Activated naive CD4-positive, alpha-beta T cell treated with anti-CD3 and anti-CD28 coated beads, Interleukin-2, amount 50 U/mL, for 24 hours (primary cell): ENCODE results near the gene CBARP.

ENCODE experiments used
- H3K27ac Mint-ChIP-seq: one replicate; pipeline ENCODE4 v1.8.0; 2021; ENCODE audit warnings: mild to moderate bottlenecking, mixed read lengths
- H3K27me3 Mint-ChIP-seq: one replicate; pipeline ENCODE4 v1.8.0; 2021; ENCODE audit warnings: mixed read lengths
- H3K36me3 Mint-ChIP-seq: one replicate; pipeline ENCODE4 v1.8.0; 2021; ENCODE audit warnings: mixed read lengths
- H3K4me1 Mint-ChIP-seq: one replicate; pipeline ENCODE4 v1.8.0; 2021; ENCODE audit warnings: mixed read lengths
- H3K4me3 Mint-ChIP-seq: one replicate; pipeline ENCODE4 v1.8.0; 2021; ENCODE audit warnings: mild to moderate bottlenecking, mixed read lengths
- H3K9me3 Mint-ChIP-seq: one replicate; pipeline ENCODE4 v1.8.0; 2021; ENCODE audit warnings: mixed read lengths

Gene CBARP

DNA sequence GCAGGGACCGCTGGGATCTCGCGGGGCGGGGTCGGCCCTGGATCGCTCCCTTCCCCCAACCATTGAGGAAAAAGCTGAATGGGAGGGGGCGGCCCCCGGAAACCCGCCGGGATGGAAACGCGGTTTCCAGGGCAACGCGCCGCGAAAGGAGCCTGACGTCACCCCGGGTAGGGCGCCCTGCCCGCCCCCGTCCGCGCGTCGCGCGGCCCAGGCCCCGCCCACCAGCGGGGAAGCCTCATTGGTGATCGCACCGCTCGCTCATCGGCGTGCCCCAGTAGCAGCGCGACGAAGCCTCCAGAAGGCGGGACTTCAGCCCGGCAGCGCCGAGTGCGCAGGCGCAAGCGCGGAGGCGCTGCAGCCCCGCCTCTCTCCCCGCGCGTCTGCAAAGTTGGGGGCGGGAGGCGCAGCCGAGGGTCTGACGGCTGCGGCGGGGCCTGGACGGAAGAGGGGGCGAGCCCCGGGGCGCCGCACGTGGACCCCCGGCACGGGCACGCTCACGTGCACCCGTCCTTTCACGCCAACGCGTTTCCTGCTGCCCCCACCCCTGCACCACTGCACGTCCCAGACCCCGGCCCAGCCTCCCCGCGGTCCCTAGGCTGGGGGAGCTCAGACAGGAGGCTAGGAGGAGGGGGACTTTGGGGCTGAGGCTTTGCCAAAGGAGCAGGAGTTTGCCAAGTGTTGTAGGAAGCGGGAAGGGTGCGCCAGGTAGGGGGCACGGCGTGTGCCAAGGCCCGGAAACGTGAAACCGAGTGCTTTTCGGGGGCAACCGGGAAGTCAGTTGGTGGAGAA lies 23.1 kb upstream of the CBARP start:
- H3K36me3 Mint-ChIP-seq, result peaks cover 1% of the 10 kb centered on the region
- H3K9me3 Mint-ChIP-seq, result no peaks in the 10 kb centered on the region
- peak overlapping the region; percentile 96 for H3K4me3 Mint-ChIP-seq
- H3K27me3 Mint-ChIP-seq, result no peaks in the 10 kb centered on the region
- peaks cover 54% of the 10 kb centered on the region for H3K4me1 Mint-ChIP-seq
- peak overlapping the region; percentile 88 for H3K27ac Mint-ChIP-seq

DNA sequence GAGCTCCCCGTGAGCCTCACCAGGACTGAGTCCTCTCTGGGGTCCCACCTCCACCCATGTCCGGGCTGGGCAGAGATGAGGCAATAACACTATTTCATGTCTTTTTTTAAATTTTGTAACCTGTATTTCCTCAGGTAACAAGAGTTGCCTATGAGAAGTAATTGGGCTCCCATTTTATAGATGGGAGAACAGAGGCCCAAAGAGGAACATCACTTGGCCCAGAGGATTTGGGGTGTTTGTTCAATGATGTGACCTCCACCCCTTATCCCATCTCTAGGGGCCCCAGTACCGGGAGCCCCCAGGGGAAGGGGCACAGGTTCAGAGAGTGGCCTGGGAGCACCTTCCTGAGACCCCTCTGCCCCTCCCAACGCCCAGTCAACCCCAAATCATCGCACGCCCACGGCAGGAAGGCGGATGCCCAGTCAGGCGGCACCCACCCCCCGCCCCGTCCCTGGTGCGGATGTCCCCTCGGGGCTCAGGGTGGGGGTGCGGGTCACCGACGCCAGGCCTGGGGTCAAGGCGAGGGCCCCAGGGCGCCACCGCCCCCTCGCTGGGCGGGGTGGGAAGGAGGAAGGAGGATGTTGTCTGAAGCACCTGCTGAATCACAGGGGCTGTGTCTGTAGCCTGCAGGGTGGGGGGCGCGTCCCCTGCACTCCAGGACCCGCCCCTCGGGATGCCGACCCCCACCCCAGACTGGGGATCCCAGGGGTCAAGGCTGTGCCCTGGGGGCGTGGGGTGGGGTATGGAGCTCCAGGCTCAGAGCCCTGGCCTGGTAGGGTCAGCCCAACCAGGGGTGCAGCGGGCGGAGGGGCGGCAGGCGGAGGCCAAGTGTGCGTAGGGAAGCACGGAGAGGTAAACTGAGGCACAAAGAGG lies 22.3 kb upstream of the CBARP start:
- Mint-ChIP-seq H3K27me3 (no peaks in the 10 kb centered on the region), H3K36me3 (peaks cover 1% of the 10 kb centered on the region), H3K4me3 (peak overlapping the region; percentile 86), H3K9me3 (no peaks in the 10 kb centered on the region), H3K4me1 (peaks cover 48% of the 10 kb centered on the region), H3K27ac (peak overlapping the region; percentile 92)

DNA sequence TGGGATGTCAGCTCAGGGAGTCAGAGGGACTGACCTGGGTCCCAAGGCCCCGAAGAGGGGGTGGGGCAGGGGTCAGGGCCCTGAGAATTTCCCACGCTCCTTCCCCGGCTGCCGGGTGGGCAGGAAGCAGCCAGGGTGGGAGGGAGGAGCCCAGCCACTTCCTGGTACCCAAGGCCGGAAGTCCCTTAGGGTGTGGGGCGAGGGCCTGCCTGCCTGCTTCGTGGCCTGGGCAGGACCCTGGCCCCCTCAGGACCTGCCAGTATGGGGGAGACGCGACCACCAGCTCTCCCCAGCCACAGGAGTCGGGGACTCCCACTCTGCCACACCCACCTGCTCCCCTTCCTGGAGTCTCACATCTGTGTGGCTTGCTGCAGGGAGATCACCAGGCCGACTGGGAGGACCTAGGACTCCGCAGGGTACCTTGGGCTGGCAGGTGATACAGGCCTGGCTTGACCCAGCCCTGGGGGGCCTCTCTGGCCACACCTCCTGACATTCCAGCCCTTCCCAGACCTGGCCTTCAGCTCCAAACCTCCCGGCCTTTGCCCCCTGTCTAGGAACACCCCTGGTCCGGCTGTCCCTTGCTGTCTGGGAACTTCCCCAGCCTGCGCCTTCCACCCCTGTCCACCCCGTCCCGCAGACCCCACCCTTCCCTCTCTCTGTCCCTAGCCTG lies 21.5 kb upstream of the CBARP start:
- peaks cover 1% of the 10 kb centered on the region for H3K36me3 Mint-ChIP-seq
- peaks cover 50% of the 10 kb centered on the region for H3K4me1 Mint-ChIP-seq
- peak overlapping the region; percentile 92 for H3K27ac Mint-ChIP-seq
- no peaks in the 10 kb centered on the region for H3K9me3 Mint-ChIP-seq
- H3K4me3 Mint-ChIP-seq, result peak overlapping the region; percentile 86
- H3K27me3 Mint-ChIP-seq, result no peaks in the 10 kb centered on the region

DNA sequence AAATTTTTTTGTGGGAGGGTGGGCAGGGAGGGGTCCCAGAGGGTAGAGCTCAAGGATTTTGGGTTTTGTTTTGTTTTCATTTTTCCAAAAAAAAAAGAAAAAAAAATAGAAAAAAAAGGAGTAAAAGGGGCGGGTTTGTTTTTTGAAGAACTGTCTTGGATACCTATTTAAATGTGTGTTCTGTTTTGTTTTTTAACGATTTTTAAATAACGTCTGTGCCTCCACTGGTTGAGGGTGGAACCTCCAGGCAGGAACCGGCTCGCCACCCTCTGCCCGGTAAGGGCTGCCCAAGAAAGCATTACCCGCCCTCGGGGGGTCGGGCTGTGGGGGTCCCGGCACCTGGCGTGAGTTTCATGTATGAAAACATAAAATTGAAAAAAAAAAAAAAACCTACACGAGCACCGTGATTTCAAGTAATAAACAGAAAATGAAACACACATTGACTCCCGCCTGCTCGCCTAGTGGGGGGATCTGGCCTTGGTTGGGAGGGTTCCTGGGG lies 21.0 kb upstream of the CBARP start:
- Mint-ChIP-seq H3K4me1 (peaks cover 50% of the 10 kb centered on the region), H3K9me3 (no peaks in the 10 kb centered on the region), H3K4me3 (peak overlapping the region; percentile 86), H3K27ac (peak overlapping the region; percentile 92), H3K27me3 (no peaks in the 10 kb centered on the region), H3K36me3 (peaks cover 1% of the 10 kb centered on the region)

DNA sequence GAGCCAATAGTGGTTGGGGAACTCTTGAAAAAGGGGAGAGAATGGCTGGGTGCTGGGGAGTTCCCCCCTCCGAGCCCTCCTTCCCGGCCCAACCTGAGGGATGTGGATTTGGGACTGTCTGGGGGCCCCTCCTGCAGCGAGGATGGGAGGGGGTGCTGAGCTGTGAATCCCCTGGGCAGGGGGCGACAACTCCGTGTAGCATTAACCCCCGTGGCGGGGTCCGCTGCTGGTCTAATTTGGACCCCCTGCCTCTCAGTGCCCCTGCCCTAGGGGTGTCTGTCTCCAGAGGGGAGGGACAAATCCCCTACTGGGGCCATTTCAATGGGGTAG lies 20.3 kb upstream of the CBARP start:
- Mint-ChIP-seq H3K27me3 (no peaks in the 10 kb centered on the region), H3K4me1 (peaks cover 51% of the 10 kb centered on the region), H3K36me3 (peaks cover 1% of the 10 kb centered on the region), H3K9me3 (no peaks in the 10 kb centered on the region), H3K27ac (no peak overlapping the region), H3K4me3 (peak overlapping the region; percentile 30)

DNA sequence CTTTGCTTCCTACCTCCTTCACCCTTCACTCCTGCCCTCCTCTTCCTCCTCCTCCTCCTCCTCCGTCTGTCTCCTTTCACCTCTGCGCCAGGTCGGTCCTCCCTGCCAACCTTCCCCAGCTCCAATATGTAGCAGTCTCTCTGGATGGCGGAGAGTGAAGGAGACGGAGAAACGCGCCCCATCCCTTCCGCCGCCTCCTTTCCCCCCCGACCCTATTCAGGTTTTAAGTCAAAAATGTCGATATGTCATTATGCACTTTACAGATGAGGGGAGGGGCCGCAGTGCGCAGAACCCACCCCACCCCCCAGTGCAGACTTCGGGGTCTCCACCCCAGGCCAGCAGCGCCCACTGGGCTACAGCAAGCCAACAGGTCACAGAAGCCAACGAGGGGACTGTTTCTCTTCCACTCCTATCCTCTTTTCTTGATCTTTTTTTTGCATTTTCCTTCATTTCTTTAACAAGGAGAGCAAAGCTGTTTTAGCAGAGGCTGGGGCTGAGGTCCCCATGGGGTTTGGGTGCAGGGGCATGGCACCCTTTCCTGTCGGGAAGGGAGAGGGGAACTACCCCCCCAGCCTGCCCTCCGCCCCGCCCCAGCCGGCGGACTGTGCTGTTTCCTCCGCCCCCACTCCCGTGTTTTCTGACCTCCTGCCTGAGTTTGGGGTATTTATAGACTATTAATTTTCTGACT lies 19.8 kb upstream of the CBARP start:
- Mint-ChIP-seq H3K4me3 (peak overlapping the region; percentile 30), H3K9me3 (no peaks in the 10 kb centered on the region), H3K4me1 (peaks cover 46% of the 10 kb centered on the region), H3K27ac (peak overlapping the region; percentile 35), H3K27me3 (no peaks in the 10 kb centered on the region), H3K36me3 (peaks cover 1% of the 10 kb centered on the region)

DNA sequence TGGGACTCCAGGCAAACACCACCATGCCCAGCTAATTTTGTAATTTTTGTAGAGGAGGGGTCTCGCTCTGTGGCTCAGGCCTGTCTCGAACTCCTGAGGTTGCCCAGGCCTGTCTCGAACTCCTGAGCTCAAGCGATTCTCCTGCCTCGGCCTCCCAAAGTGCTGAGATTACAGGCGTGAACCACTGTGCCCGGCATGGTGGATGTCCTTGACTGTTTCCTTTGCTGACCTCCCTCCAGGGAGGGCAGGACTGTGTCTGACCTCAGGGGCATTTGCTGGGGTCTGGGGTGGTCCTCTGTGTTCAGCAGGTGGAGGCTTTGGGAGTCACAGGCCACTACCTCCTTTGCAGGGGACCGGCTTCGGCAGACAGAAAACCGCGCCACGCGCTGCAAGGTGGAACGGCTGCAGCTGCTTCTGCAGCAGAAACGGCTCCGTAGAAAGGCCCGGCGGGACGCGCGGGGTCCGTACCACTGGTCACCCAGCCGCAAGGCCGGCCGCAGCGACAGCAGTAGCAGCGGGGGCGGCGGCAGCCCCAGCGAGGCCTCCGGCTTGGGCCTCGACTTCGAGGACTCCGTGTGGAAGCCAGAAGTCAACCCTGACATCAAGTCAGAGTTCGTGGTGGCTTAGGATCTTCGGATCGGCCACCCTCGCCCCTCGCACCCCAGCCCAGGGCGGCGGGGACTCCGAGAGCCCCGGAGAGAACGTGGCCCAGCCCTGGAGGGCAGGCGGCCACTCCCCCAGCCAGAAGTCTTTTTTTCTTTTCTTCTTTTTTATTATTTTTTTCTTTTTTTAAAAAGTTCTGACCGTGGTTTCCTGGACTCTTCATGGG lies 19.1 kb upstream of the CBARP start:
- peak overlapping the region; percentile 30 for H3K4me3 Mint-ChIP-seq
- H3K4me1 Mint-ChIP-seq, result peaks cover 42% of the 10 kb centered on the region
- H3K27ac Mint-ChIP-seq, result no peak overlapping the region
- H3K27me3 Mint-ChIP-seq, result no peaks in the 10 kb centered on the region
- H3K36me3 Mint-ChIP-seq, result peaks cover 1% of the 10 kb centered on the region
- H3K9me3 Mint-ChIP-seq, result no peaks in the 10 kb centered on the region

DNA sequence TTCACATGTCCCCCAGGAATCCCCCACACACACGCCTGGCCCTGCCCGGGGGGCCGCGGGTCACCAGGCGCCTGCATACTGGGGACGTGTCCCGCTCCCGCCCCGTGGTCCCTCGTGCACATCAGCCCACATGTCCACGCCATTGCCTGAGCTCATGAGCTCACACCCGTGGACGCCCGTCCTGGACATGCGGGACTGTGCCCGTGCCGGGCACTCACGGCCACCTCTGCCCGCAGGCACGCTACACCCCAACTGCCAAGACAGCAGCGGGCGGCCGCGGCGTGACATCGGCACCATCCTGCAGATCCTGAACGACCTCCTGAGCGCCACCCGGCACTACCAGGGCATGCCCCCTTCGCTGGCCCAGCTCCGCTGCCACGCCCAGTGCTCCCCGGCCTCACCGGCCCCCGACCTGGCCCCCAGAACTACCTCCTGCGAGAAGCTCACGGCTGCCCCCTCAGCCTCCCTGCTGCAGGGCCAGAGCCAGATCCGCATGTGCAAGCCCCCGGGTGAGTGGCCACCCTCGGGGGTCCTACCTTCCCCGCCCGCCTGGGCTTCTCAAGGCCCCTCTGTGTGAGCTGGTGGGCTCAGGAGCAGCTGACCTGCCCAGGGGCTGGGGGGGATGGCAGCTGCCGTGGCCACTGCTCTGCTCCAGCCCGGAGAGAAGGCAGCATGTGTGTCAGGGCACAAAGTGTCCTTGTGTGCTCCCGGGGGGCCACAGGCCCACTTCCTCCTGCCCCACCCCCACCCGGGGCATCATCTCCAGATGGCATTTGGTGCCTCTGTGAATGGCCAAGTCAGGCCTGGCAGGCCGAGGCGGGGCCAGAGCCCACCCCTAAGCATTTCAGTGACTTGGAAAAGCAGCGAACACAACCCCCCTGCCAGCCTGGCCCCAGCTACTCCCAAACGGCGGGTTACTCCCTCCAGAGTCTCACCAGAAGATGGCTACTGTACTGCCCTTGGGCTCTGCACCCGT lies 17.7 kb upstream of the CBARP start:
- H3K4me1 Mint-ChIP-seq, result peaks cover 35% of the 10 kb centered on the region
- peaks cover 1% of the 10 kb centered on the region for H3K36me3 Mint-ChIP-seq
- no peaks in the 10 kb centered on the region for H3K27me3 Mint-ChIP-seq
- H3K27ac Mint-ChIP-seq, result peak overlapping the region; percentile 83
- no peaks in the 10 kb centered on the region for H3K9me3 Mint-ChIP-seq
- H3K4me3 Mint-ChIP-seq, result no peak overlapping the region

DNA sequence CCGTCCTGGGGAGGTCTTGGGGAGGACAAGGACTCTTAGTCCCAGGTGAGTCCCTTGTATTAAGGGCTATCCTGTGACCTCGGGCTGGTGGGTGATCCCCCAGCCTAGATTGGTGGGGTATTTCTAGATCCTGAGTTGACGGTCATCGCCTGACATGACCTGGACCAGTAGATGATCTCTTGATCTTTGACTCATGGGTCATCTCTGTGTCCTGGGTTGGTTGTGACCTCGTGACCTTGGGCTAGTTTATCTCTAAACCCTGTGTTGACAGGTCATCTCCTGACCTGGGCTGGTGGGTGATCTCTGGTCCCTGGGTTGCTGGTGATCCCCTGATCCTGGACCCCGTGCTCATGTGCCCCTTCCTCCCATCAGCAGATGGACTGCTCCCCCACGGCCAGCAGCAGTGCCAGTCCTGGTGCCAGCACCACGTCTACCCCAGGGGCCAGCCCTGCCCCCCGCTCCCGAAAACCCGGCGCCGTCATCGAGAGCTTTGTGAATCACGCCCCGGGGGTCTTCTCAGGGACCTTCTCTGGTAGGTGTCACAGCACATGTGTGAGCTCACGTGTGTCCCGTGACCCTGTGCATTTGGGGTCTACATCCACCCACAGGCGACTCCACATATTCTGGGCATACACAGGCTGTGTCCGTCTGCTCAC lies 16.9 kb upstream of the CBARP start:
- Mint-ChIP-seq H3K9me3 (no peaks in the 10 kb centered on the region), H3K27me3 (no peaks in the 10 kb centered on the region), H3K27ac (peak overlapping the region; percentile 83), H3K4me1 (peaks cover 30% of the 10 kb centered on the region), H3K36me3 (peaks cover 1% of the 10 kb centered on the region), H3K4me3 (no peak overlapping the region)

DNA sequence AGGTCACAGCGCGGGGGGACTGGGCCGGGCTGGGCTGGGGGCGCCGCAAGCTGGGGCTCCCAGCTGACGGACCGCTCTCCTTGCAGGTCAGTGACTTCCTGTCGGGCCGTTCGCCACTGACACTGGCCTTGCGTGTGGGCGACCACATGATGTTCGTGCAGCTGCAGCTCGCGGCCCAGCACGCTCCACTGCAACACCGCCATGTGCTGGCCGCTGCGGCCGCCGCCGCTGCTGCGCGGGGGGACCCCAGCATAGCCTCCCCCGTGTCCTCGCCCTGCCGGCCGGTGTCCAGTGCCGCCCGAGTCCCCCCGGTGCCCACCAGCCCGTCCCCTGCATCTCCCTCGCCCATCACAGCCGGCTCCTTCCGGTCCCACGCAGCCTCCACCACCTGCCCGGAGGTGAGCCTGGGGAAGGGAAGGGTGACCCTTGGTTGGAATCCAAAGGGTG lies 16.3 kb upstream of the CBARP start:
- Mint-ChIP-seq H3K4me1 (peaks cover 28% of the 10 kb centered on the region), H3K4me3 (no peak overlapping the region), H3K36me3 (peaks cover 1% of the 10 kb centered on the region), H3K27ac (no peak overlapping the region), H3K27me3 (no peaks in the 10 kb centered on the region), H3K9me3 (no peaks in the 10 kb centered on the region)

DNA sequence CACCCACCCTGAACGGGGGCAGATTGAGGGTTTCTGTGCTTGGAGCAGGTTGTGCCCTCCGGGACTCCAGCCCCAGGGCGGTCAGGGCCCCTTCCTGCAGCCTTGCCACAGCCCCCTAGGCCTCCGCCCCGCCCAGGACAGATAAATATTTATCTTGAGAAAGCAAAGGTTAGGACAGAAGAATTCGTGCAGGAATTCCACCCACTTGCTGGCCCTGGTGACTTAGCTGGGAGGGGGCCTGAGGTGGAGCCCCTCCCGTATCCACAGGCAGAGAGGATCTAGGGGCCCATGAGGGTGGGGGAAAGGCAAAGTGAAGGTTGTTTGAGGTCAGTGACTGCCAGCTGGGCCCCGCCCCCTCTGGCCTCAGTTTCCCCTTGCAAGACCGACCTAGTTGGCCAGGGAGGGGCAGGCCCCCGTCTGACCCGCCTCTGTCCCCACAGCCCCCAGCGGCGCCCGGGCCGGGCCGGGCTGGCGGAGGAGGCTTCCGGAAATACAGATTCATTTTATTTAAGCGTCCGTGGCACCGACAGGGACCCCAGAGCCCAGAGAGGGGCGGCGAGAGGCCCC lies 15.8 kb upstream of the CBARP start:
- H3K9me3 Mint-ChIP-seq, result no peaks in the 10 kb centered on the region
- peaks cover 1% of the 10 kb centered on the region for H3K36me3 Mint-ChIP-seq
- peak overlapping the region; percentile 71 for H3K4me3 Mint-ChIP-seq
- peak overlapping the region; percentile 51 for H3K27ac Mint-ChIP-seq
- H3K27me3 Mint-ChIP-seq, result no peaks in the 10 kb centered on the region
- peaks cover 23% of the 10 kb centered on the region for H3K4me1 Mint-ChIP-seq

DNA sequence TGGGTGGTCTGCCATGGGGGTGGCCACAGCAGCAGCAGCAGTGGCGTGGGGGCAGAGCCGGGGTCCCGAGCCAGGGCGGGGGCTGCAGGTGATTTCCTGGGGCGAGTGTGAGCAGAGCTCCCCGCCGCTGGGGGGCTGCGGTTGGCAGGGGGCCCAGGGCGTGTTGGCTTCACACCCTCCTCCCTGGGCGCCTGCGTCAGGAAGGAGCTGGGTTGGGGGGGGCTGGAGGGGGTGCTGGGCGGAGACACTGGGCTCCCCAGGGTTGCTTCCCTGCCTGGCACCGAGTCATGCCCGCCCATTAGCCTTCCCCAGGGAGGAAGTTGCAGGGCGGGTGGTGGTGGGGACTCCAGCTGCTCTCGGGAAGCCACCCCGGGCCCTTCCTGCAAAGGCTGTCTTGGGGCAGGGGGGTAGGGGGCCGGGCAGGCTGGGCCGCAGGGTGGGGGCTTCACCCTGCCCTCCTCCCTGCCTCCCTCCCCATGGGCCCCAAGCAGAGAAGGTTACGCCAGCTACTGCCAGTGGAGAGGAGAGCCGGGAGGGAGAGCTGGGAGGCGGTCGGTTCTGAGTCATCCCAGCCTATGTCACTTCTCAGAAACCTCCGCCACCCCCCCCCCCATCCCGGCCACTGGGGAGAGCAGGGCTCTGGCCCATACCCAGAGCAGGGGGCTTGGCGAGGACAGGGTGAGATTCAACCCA lies 15.2 kb upstream of the CBARP start:
- Mint-ChIP-seq H3K4me3 (peak overlapping the region; percentile 71), H3K36me3 (peaks cover 1% of the 10 kb centered on the region), H3K4me1 (peaks cover 18% of the 10 kb centered on the region), H3K27ac (peak overlapping the region; percentile 51), H3K9me3 (no peaks in the 10 kb centered on the region), H3K27me3 (no peaks in the 10 kb centered on the region)
